B cell (primary cell): ENCODE data around the gene CCNB3. TPM values are rescaled to one million over a fixed set of nuclear protein-coding genes. Genes with fewer than 3 reads are reported as not detected.

ENCODE experiments used
- ATAC-seq: fragments of 200-7000 bp; cut with Tn5 transposase; one replicate; pipeline ENCODE4 v1.10.0; 2021; ENCODE audit warnings: low read depth, mild to moderate bottlenecking, moderate number of reproducible peaks, moderate library complexity
- CTCF ChIA-PET: fragments of 350-600 bp; sonication (Branson Sonifier 250); formaldehyde crosslinking; loops from one replicate; lab custom pipeline; 2021; ENCODE audit warnings: antibody characterized with exemption, inconsistent platforms; lab: Charles Lee
- POLR2A ChIA-PET: fragments of 350-600 bp; sonication (Branson Sonifier 250); formaldehyde crosslinking; loops from one replicate; lab custom pipeline; 2021; ENCODE audit warnings: antibody characterized with exemption; lab: Charles Lee
- DNase-seq: peaks from one replicate; pipeline ENCODE4 v3.0.0; 2013
- H2AFZ ChIP-seq: 2 replicates; pipeline ENCODE4 v1.6.1; 2012; ENCODE audit warnings: mild to moderate bottlenecking, low read depth, low read length; ENCODE audit not compliant: insufficient read depth, poor library complexity, severe bottlenecking
- H3K27ac ChIP-seq, 2 donors: 1 replicate in 1 of 2; 2 replicates in 1 of 2; pipeline ENCODE4 v1.5.1; 2012 to 2013; ENCODE audit warnings: low read length in 2 of 2, mild to moderate bottlenecking in 2 of 2, moderate library complexity in 1 of 2
- H3K27me3 ChIP-seq, 4 experiments: fragments of 200-600 bp in 1 of 4; sonication (generic) in 1 of 4; replicated peaks in 1 of 4; 1 replicate in 2 of 4; 2 replicates in 2 of 4; pipeline versions ENCODE4 v1.6.1 to v1.7.0; 2013 to 2016; ENCODE audit warnings: low read length in 3 of 4, mild to moderate bottlenecking in 2 of 4, mixed read lengths in 1 of 4, moderate library complexity in 1 of 4; ENCODE audit not compliant: insufficient read depth in 4 of 4, control insufficient read depth in 3 of 4; ENCODE audit errors: control extremely low read depth in 1 of 4
- H3K36me3 ChIP-seq, 2 experiments: replicated peaks in 1 of 2; 1 replicate in 1 of 2; 2 replicates in 1 of 2; pipeline versions ENCODE4 v1.6.1 to v1.7.1; 2013; ENCODE audit warnings: low read length in 1 of 2; ENCODE audit not compliant: insufficient read depth in 2 of 2, control insufficient read depth in 1 of 2; ENCODE audit errors: control extremely low read depth in 1 of 2, extremely low read depth in 1 of 2
- H3K4me1 ChIP-seq, 2 donors: fragments of 200-600 bp in 1 of 2; sonication (generic) in 1 of 2; 1 replicate in 1 of 2; 2 replicates in 1 of 2; pipeline versions ENCODE4 v1.5.1 to v1.6.1; 2013 to 2017; ENCODE audit warnings: low read length in 2 of 2; ENCODE audit not compliant: control insufficient read depth in 2 of 2, insufficient read depth in 2 of 2
- H3K4me2 ChIP-seq: replicated peaks from 2 replicates; pipeline ENCODE3; 2012; ENCODE audit warnings: mild to moderate bottlenecking, low read depth, low read length; ENCODE audit not compliant: poor library complexity, severe bottlenecking
- H3K4me3 ChIP-seq, 5 experiments: fragments of 200-600 bp in 1 of 5; sonication (generic) in 1 of 5; 1 replicate in 3 of 5; 2 replicates in 2 of 5; pipeline versions ENCODE4 v1.5.1 to v1.7.0; 2011 to 2016; ENCODE audit warnings: low read length in 4 of 5, mild to moderate bottlenecking in 4 of 5, low read depth in 2 of 5, control low read depth in 1 of 5, moderate library complexity in 1 of 5; ENCODE audit not compliant: insufficient read depth in 1 of 5; ENCODE audit errors: control extremely low read depth in 1 of 5, extremely low read depth in 1 of 5
- H3K79me2 ChIP-seq: fragments of 200-600 bp; sonication (generic); one replicate; pipeline ENCODE4 v1.6.0; 2016; ENCODE audit warnings: low read length; ENCODE audit not compliant: control insufficient read depth, insufficient read depth
- H3K9ac ChIP-seq: fragments of 200-600 bp; sonication (generic); 2 replicates; pipeline ENCODE4 v1.6.1; 2017; ENCODE audit warnings: mild to moderate bottlenecking, low read length, moderate library complexity
- H3K9me3 ChIP-seq, 3 donors: one replicate each; pipeline versions ENCODE4 v1.6.1 to v1.7.1; 2013; ENCODE audit warnings: low read length in 2 of 3; ENCODE audit not compliant: control insufficient read depth in 2 of 3, insufficient read depth in 1 of 3; ENCODE audit errors: control extremely low read depth in 1 of 3
- H4K20me1 ChIP-seq: 2 replicates; pipeline ENCODE4 v1.6.0; 2012; ENCODE audit warnings: mild to moderate bottlenecking, low read length; ENCODE audit not compliant: insufficient read depth, control insufficient read depth, poor library complexity, severe bottlenecking
- H3K27ac Mint-ChIP-seq: one replicate; pipeline ENCODE4 v1.8.0; 2021; ENCODE audit warnings: mixed read lengths
- H3K27me3 Mint-ChIP-seq: one replicate; pipeline ENCODE4 v1.8.0; 2021; ENCODE audit warnings: mixed read lengths
- H3K4me1 Mint-ChIP-seq: one replicate; pipeline ENCODE4 v1.8.0; 2021; ENCODE audit warnings: mixed read lengths
- H3K4me3 Mint-ChIP-seq: one replicate; pipeline ENCODE4 v1.8.0; 2021; ENCODE audit warnings: mixed read lengths
- H3K9me3 Mint-ChIP-seq: one replicate; pipeline ENCODE4 v1.8.0; 2022; ENCODE audit warnings: mixed read lengths; ENCODE audit not compliant: insufficient read depth
- EZH2 ChIP-seq: IDR thresholded peaks from 2 replicates; pipeline ENCODE4 v1.6.1; 2012; ENCODE audit warnings: borderline replicate concordance, low read depth, mild to moderate bottlenecking, moderate library complexity, low read length; ENCODE audit not compliant: insufficient read depth, poor library complexity, severe bottlenecking
- WGBS: methylation state at CpG from one replicate; pipeline ENCODE4 v1.1.5; 2013; ENCODE audit warnings: missing lambda C conversion rate; ENCODE audit not compliant: insufficient coverage; 5-methylcytosine and 5-hydroxymethylcytosine counted together
- intact Hi-C: fragments of 100-400 bp; cut with micrococcal nuclease; formaldehyde crosslinking; loops from one replicate; pipeline ENCODE4 v1.10.0; 2022
- polyA plus RNA-seq: library from polyadenylated mRNA; depleted of rRNA; stranded (reverse); fragments of >200 nt; gene quantifications from 2 replicates; pipeline ENCODE4 v1.2.3, GENCODE V29; 2012
- total RNA-seq, 2 donors: library from RNA; stranded (reverse); fragments of 120-200 nt in 1 of 2; gene quantifications; 1 replicate in 1 of 2; 2 replicates in 1 of 2; pipeline versions ENCODE4 v1.2.3 to v1.2.4, GENCODE V29; 2013 to 2022
- TF ChIP-seq, protein P1 (sequence below): fragments of 200-600 bp; IDR thresholded peaks from one replicate; pipeline ENCODE4 v1.8.0; 2022; ENCODE audit warnings: antibody characterized with exemption, mild to moderate bottlenecking

Gene CCNB3
- total and polyA plus RNA-seq, 2 donors (not counting 1 experiment from before 2014, with no cell fraction given): 0.07 to 0.19 TPM

DNA sequence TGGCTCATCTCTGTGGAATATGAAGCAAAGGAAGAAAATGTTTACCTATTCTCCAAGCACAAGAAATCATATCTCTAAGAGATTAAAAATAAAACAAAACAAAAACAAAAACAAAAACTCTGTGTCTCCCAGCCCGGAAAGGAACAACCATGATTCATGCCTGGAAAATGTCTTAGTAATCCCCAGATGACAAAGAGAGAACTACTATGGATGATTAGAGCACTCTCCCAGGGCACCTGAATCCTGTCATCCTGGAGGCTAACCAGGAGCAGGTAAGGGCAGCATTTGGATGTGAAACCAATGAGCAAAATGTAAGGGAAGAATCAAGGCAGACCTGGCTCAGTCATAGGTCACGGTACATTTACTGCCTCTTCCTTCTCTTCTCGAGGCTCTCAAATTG lies 2.0 kb upstream of the CCNB3 start:
- Histone ChIP-seq H3K9ac (no peak overlapping the region), H3K4me2 (no peak overlapping the region), H3K27me3 (no peaks in the 10 kb centered on the region), H3K4me1 (peaks cover 5 to 6% of the 10 kb centered on the region in 2 donors), H2AFZ (no peak overlapping the region), H3K9me3 (no peaks in the 10 kb centered on the region), H4K20me1 (no peaks in the 10 kb centered on the region), H3K79me2 (no peaks in the 10 kb centered on the region), H3K27ac (no peak overlapping the region), H3K4me3 (no peak overlapping the region), H3K36me3 (no peaks in the 10 kb centered on the region)
- WGBS: no CpG with 5 or more reads among the region's 3 CpGs
- H3K4me3 Mint-ChIP-seq: no peak overlapping the region
- no peaks in the 10 kb centered on the region for H3K9me3 Mint-ChIP-seq
- H3K4me1 Mint-ChIP-seq: peaks cover 11% of the 10 kb centered on the region
- TF ChIP-seq, protein P1, sequence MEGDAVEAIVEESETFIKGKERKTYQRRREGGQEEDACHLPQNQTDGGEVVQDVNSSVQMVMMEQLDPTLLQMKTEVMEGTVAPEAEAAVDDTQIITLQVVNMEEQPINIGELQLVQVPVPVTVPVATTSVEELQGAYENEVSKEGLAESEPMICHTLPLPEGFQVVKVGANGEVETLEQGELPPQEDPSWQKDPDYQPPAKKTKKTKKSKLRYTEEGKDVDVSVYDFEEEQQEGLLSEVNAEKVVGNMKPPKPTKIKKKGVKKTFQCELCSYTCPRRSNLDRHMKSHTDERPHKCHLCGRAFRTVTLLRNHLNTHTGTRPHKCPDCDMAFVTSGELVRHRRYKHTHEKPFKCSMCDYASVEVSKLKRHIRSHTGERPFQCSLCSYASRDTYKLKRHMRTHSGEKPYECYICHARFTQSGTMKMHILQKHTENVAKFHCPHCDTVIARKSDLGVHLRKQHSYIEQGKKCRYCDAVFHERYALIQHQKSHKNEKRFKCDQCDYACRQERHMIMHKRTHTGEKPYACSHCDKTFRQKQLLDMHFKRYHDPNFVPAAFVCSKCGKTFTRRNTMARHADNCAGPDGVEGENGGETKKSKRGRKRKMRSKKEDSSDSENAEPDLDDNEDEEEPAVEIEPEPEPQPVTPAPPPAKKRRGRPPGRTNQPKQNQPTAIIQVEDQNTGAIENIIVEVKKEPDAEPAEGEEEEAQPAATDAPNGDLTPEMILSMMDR: no peak
- TF ChIP-seq EZH2: no peak
- POLR2A ChIA-PET: no interaction called here
- peaks cover 10% of the 10 kb centered on the region for H3K27me3 Mint-ChIP-seq
- DNase-seq: no peak
- H3K27ac Mint-ChIP-seq: no peak overlapping the region
- intact Hi-C loops: no loop called here
- ATAC-seq: no peak
- CTCF ChIA-PET: no interaction called here

DNA sequence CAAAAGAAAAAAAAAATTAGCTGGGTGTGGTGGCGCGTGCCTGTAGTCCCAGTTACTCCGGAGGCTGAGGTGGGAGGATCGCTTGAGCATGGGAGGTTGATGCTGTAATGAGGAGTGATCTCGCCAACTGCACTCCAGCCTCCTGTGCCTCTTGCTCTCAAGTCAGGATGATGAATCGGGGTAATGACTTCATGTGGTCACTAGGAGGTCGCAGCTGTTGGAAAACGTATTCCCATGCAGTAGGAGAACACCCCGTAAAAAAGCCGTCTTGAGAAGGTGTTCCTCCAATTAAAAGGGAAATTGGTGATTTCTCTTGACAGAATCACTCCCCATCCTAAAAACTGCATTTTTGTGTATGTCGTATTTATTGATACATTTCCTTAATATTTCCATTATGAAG lies 2.2 kb downstream of the CCNB3 start:
- H3K4me1 ChIP-seq: peaks cover 5 to 6% of the 10 kb centered on the region in 2 donors
- no peak overlapping the region for H2AFZ ChIP-seq
- no peak overlapping the region for H3K27ac Mint-ChIP-seq
- intact Hi-C loops: no loop called here
- no peak overlapping the region for H3K9ac ChIP-seq
- no peak overlapping the region for H3K4me2 ChIP-seq
- H3K27ac ChIP-seq: no peak overlapping the region
- H3K4me3 Mint-ChIP-seq: no peak overlapping the region
- no peaks in the 10 kb centered on the region for H3K9me3 Mint-ChIP-seq
- 97% methylated on average over 3 of the region's 11 CpGs for WGBS
- peaks cover 11% of the 10 kb centered on the region for H3K4me1 Mint-ChIP-seq
- H3K9me3 ChIP-seq: no peaks in the 10 kb centered on the region
- H3K36me3 ChIP-seq: no peaks in the 10 kb centered on the region
- no peaks in the 10 kb centered on the region for H3K27me3 ChIP-seq
- H3K79me2 ChIP-seq: no peaks in the 10 kb centered on the region
- no peak for ATAC-seq
- TF ChIP-seq, protein P1: no peak
- no peak for TF ChIP-seq EZH2
- H3K4me3 ChIP-seq: no peak overlapping the region
- ChIA-PET CTCF (no interaction called here), POLR2A (no interaction called here)
- H3K27me3 Mint-ChIP-seq: no peaks in the 10 kb centered on the region
- H4K20me1 ChIP-seq: no peaks in the 10 kb centered on the region
- DNase-seq: no peak
